ENCODE measurements around the gene RFT1.

The RFT1 gene

GRCh38 chr3:53080612-53081205, 49.5 kb downstream of the RFT1 start:
- no peak for DNase-seq
- no peak for TF ChIP-seq CTCF (IDR thresholded peaks at IDR 0.05)
- peaks cover 10% of the 10 kb centered on the region for H3K27me3 Mint-ChIP-seq (ENCODE audit: low read depth, poor library complexity)
- peaks cover 21% of the 10 kb centered on the region for H3K4me1 Mint-ChIP-seq
- H3K9me3 Mint-ChIP-seq, result no peaks in the 10 kb centered on the region
- H3K4me3 Mint-ChIP-seq, result no peak overlapping the region
- no peak overlapping the region for H3K27ac Mint-ChIP-seq
- no peaks in the 10 kb centered on the region for H3K36me3 Mint-ChIP-seq (ENCODE audit: low read depth)

- no peak for TF ChIP-seq CTCF (IDR thresholded peaks at IDR 0.05)
- DNase-seq, result no peak
- Mint-ChIP-seq H3K9me3 (no peaks in the 10 kb centered on the region), H3K36me3 (ENCODE audit: low read depth) (no peaks in the 10 kb centered on the region), H3K27me3 (ENCODE audit: low read depth, poor library complexity) (peaks cover 10% of the 10 kb centered on the region), H3K4me1 (peaks cover 14% of the 10 kb centered on the region), H3K4me3 (no peak overlapping the region), H3K27ac (no peak overlapping the region)
These were observed 50.3 kb downstream of the RFT1 start for GRCh38 chr3:53079791-53080555.

GRCh38 chr3:53079147-53079546, 51.1 kb downstream of the RFT1 start:
- H3K36me3 Mint-ChIP-seq (ENCODE audit: low read depth), result no peaks in the 10 kb centered on the region
- H3K27ac Mint-ChIP-seq, result no peak overlapping the region
- no peaks in the 10 kb centered on the region for H3K9me3 Mint-ChIP-seq
- no peak for TF ChIP-seq CTCF (IDR thresholded peaks at IDR 0.05)
- no peak overlapping the region for H3K4me3 Mint-ChIP-seq
- H3K27me3 Mint-ChIP-seq (ENCODE audit: low read depth, poor library complexity), result peaks cover 10% of the 10 kb centered on the region
- H3K4me1 Mint-ChIP-seq, result peaks cover 9% of the 10 kb centered on the region
- no peak for DNase-seq

- H3K4me3 Mint-ChIP-seq, result no peak overlapping the region
- H3K27ac Mint-ChIP-seq, result no peak overlapping the region
- TF ChIP-seq CTCF (IDR thresholded peaks at IDR 0.05), result no peak
- no peaks in the 10 kb centered on the region for H3K36me3 Mint-ChIP-seq (ENCODE audit: low read depth)
- H3K4me1 Mint-ChIP-seq, result peaks cover 8% of the 10 kb centered on the region
- no peaks in the 10 kb centered on the region for H3K9me3 Mint-ChIP-seq
- peaks cover 10% of the 10 kb centered on the region for H3K27me3 Mint-ChIP-seq (ENCODE audit: low read depth, poor library complexity)
- no peak for DNase-seq
These were observed 51.6 kb downstream of the RFT1 start for GRCh38 chr3:53078656-53079055.

GRCh38 chr3:53077476-53078220, 52.6 kb downstream of the RFT1 start:
- H3K36me3 Mint-ChIP-seq (ENCODE audit: low read depth), result no peaks in the 10 kb centered on the region
- no peak overlapping the region for H3K4me3 Mint-ChIP-seq
- DNase-seq, result no peak

More at GRCh38 chr3:53077476-53078220, 52.6 kb downstream of the RFT1 start:
- no peak overlapping the region for H3K27ac Mint-ChIP-seq
- TF ChIP-seq CTCF (IDR thresholded peaks at IDR 0.05), result no peak
- H3K9me3 Mint-ChIP-seq, result no peaks in the 10 kb centered on the region
- peaks cover 7% of the 10 kb centered on the region for H3K27me3 Mint-ChIP-seq (ENCODE audit: low read depth, poor library complexity)
- peaks cover 16% of the 10 kb centered on the region for H3K4me1 Mint-ChIP-seq

All from nephron progenitor cell (in vitro differentiated cells).